ENCODE data around the gene LRCH1.

Gene LRCH1

GRCh38 chr13:46639033-46639981 is 86.3 kb downstream of the LRCH1 start:
- DNase-seq (ENCODE audit: low spot score): no peak

GRCh38 chr13:46640843-46641242 is 87.9 kb downstream of the LRCH1 start:
- DNase-seq (ENCODE audit: low spot score): peak; percentile 35

GRCh38 chr13:46641274-46642081 is 88.5 kb downstream of the LRCH1 start:
- peak; percentile 40 for DNase-seq (ENCODE audit: low spot score)

- DNase-seq (ENCODE audit: low spot score): no peak
Observed at GRCh38 chr13:46642254-46642653, 89.3 kb downstream of the LRCH1 start.

DNA sequence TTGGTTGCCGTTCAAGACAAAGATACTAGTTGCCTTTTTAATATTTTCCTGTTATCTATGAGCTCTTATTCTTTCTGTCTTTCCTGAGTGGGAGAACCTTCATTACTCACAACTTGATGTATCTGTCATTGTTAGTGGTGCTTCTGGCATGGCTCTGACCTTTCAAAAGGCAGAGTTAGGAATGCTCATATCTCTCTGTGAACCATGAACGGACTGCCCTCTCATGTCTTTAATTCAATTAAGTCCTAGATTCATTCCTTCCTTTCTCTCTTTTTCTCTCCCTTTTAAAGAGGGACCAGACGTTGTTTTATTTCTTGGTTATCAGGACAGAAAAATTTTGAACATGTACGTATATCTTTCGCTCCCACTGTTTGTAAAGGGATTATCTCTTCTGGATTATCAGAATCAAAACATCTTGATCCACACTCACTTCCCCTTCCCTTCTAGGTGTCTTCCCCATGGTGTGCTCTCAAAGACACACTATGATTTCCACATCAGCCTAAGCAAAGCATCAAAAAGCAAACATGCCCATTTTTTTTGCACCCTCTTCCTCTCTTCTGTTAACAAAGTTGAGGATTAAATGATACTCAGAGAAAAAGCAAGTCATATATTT is 90.3 kb downstream of the LRCH1 start:
- DNase-seq (ENCODE audit: low spot score): no peak

- peak; percentile 17 for DNase-seq (ENCODE audit: low spot score)
Observed at GRCh38 chr13:46644816-46645215, 91.8 kb downstream of the LRCH1 start.

DNA sequence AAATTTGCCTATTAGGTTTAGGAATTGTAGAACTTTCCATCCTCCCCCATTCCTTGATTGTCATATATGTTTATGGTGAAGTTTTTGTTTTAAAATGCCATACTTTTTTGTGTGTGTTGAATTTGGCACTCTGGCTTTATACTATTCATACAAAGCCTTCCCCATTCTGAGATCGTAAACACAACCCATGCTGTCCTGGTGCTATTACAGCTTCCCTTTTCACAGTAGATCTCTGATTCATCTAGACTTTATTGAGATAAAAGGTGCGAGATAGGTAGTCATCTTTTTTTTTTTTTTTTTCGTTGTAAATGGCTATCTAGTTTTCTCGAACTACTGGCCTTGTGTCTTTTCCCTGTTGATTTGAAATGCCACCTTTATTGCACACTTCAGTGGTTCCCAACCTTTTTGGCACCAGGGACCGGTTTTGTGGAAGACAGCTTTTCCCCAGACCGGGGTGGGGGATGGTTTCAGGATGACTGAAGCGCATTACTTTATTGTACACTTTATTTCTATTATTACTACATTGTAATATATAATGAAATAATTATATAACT is 94.6 kb downstream of the LRCH1 start:
- no peak for DNase-seq (ENCODE audit: low spot score)

GRCh38 chr13:46648166-46648607 is 95.2 kb downstream of the LRCH1 start:
- no peak for DNase-seq (ENCODE audit: low spot score)

DNA sequence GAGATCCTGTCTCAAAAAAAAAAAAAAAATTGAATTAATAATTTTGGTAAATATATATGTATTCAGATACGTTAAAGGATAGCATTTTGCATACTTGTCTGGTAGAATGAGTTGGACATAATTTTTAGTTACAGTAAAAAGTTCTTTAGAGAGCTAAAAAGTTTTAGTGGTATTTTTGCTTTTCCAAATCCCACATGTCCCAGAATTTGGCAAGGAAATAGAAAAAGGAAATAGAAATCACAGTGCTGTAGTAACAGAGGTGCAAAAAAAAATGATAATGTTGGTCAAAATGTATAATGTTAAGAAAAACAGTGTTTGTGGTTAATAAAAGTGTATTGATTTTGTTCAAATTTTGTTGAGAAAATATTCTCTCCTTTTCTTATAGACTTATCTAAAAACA is 96.8 kb downstream of the LRCH1 start:
- DNase-seq (ENCODE audit: low spot score): no peak

GRCh38 chr13:46654951-46655350 is 102.0 kb downstream of the LRCH1 start:
- DNase-seq (ENCODE audit: low spot score): no peak

GRCh38 chr13:46655377-46656180 is 102.6 kb downstream of the LRCH1 start:
- DNase-seq (ENCODE audit: low spot score): no peak

GRCh38 chr13:46656786-46657185 is 103.8 kb downstream of the LRCH1 start:
- DNase-seq (ENCODE audit: low spot score): no peak

DNA sequence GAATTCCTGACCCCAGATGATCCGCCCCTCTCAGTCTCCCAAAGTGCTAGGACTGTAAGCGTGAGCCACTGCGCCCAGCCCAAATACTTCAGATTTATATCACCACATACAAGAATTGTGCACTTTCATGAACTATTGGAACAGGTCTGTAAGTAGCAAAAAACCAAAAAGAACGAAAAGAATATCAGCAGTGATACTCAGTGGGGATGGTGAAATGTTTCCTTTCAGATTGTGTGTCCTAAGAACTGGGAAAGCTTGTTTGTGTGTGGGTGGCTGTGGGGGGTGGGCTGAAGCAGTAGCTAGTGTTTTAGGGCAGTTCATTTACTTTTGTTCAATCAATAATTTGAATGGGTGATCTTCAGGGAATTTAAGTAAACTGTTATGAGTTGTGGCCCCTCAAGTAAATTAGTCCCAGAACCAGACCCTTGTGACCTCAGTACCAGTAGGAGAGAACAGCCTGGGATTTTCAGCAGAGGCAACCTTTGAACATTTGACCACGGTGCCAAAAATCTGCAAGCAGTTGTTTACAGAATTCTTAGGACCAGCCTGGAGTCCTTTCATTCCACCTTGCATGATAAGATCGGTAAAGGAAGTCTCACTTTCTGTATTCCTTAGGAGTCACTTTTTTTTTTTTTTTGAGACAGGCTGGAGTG is 106.6 kb downstream of the LRCH1 start:
- no peak for DNase-seq (ENCODE audit: low spot score)

- no peak for DNase-seq (ENCODE audit: low spot score)
Observed at GRCh38 chr13:46660416-46660815, 107.4 kb downstream of the LRCH1 start.

GRCh38 chr13:46660857-46661256 is 107.9 kb downstream of the LRCH1 start:
- DNase-seq (ENCODE audit: low spot score): no peak

GRCh38 chr13:46662690-46663089 is 109.7 kb downstream of the LRCH1 start:
- no peak for DNase-seq (ENCODE audit: low spot score)

DNA sequence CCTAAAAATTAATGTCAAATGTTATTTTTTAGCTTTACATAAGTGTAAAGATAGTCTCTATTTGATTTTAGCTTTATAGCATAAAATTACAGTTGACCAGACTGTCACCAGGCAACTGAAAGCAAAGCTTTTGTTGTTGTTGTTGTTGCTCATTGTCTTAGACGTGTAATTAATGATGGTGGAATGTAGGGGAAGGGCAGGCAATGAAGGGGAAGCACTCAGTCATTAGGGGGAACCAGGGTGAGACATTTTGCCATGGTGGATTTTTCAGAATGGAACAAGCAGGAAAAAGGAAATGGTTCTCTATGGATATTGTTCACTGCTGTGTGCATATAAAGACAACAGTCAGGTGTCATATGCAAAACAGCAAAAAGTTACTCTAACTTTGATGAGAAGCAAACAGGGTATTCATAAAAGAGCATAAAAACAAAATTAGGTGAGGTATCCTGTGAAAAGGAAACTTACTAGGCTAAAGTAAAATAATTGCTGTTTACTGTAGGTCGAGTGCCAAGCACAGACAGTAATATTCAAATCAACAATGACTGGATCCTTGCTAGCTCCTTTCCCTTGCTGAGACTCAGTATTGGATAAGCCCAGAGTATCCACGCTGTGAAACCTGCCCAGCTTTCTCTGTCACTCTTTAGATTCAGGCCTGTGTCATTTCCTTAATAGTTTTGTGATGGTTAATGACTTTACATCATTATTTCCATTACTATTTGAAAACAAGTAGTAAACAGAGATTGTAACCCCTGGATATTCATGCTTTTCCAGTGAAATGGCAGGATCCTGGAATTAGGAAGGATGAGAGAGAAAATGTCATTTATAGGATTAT is 110.5 kb downstream of the LRCH1 start:
- no peak for DNase-seq (ENCODE audit: low spot score)

GRCh38 chr13:46664195-46664594 is 111.2 kb downstream of the LRCH1 start:
- DNase-seq (ENCODE audit: low spot score): no peak

DNA sequence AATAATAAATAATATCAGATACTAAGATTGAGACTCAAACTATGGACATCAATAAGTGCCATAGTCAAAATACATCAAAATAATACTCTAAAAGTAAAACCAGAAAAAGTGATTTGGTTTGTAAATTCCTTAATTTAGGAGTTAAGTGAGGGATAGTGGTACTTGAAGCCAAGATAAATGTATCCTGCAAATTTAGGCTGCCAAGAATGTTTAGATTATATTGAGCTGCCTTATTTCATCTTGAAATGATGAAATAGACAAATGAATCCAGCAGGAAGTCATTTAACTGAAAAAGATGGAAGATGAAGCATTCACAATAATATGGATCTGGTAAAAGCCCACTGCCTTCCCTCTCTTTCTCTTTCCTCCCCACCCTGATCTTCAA is 112.3 kb downstream of the LRCH1 start:
- DNase-seq (ENCODE audit: low spot score): no peak

Data from hepatic stellate cell (primary cell).